Esophagus squamous epithelium (tissue), 5 donors: Measurements from ENCODE around the gene ELF2. TPM values are rescaled to one million over a fixed set of nuclear protein-coding genes. Genes with fewer than 3 reads are reported as not detected.
"Not testable (repeated sequence)": the region's sequence is repeated elsewhere in the genome, so short reads cannot be mapped to it uniquely, and the experiment has no call there.

ENCODE experiments used
- DNase-seq: peaks from one replicate; lab custom pipeline; 2025; lab: John Stamatoyannopoulos, UW
- H3K27ac ChIP-seq, 4 donors: fragments of 200-600 bp; sonication (generic); one replicate each; pipeline ENCODE4 v1.5.1; 2016 to 2019; ENCODE audit warnings: mild to moderate bottlenecking in 1 of 4
- H3K27me3 ChIP-seq, 4 donors: fragments of 200-600 bp; sonication (generic); 1 replicate in 3 of 4; 2 replicates in 1 of 4; pipeline versions ENCODE4 v1.5.1 to v1.6.0; 2017 to 2021; ENCODE audit warnings: antibody characterized with exemption in 1 of 4
- H3K36me3 ChIP-seq, 3 donors: fragments of 200-600 bp; sonication (generic); one replicate each; pipeline ENCODE4 v1.5.1; 2016 to 2019
- H3K4me1 ChIP-seq, 3 donors: fragments of 200-600 bp; sonication (generic); one replicate each; pipeline ENCODE4 v1.5.1; 2017 to 2019
- H3K4me3 ChIP-seq, 4 donors: fragments of 200-600 bp; sonication (generic); 1 replicate in 3 of 4; 2 replicates in 1 of 4; pipeline ENCODE4 v1.5.1; 2016 to 2019; ENCODE audit warnings: mild to moderate bottlenecking in 2 of 4, moderate library complexity in 1 of 4
- H3K9me3 ChIP-seq, 3 donors: fragments of 200-600 bp; sonication (generic); one replicate each; pipeline ENCODE4 v1.5.1; 2016 to 2019
- POLR2A ChIP-seq, 4 donors: fragments of 450-650 bp; IDR thresholded peaks; one replicate each; pipeline ENCODE4 v1.6.1; 2017; ENCODE audit warnings: antibody characterized with exemption in 4 of 4, mild to moderate bottlenecking in 4 of 4, moderate library complexity in 3 of 4
- WGBS, 2 donors: methylation state at CpG; one replicate each; pipeline ENCODE4 v1.1.5; 2018; 5-methylcytosine and 5-hydroxymethylcytosine counted together
- intact Hi-C: fragments of 100-400 bp; cut with DNase I; formaldehyde crosslinking; loops from one replicate; pipeline ENCODE4 v1.15.0; 2022
- total RNA-seq, 4 donors: library from RNA; depleted of rRNA; stranded (reverse); fragments of >200 nt; gene quantifications; one replicate each; pipeline ENCODE4 v1.1.0, GENCODE V29; 2016
- TF ChIP-seq, protein P1 (sequence below), 6 experiments: fragments of 450-650 bp in 4 of 6; fragments of 200-600 bp in 2 of 6; sonication (generic) in 2 of 6; IDR thresholded peaks; one replicate each; pipeline ENCODE4 v1.5.1; 2016 to 2019; ENCODE audit warnings: antibody characterized with exemption in 6 of 6, mild to moderate bottlenecking in 4 of 6, moderate library complexity in 4 of 6
- donor health status: DM: yes; HTN: yes; CAD: no.

ELF2 gene
- total RNA-seq, 4 donors from 2014 or later = 17.6 to 47.3 (median 22.1) TPM

DNA sequence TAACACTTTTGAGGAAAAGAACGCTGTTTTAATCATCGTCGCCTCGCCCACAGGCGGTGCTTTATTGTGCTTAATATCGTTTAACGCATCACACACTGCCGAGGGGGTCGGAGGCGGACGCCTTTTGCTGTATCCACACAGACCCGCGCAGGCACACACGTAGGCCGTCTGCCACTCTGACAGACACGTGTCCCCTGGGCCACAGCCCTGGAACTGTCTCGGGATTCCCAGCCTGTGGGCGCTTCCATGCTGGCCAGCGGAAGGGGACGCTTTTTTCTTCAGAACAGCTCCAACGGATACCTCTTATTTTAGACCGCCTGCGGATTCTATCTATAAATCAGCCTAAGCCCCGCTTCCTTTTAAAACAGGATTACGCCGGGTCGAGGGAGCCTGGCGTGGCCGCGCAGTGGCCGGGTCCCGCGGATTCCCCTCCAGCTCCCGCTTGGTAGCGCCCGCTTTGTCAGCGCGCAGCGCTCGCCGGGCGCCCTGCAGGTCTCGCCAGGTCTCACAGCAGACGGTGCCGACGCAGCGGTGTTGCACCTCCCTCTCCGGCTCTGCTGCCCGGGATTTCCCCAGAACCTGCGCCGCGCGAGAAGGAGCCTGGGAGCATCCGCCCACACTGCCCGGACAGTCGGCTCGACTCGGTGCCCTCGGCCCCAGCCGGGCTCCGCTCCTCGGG lies 161.6 kb downstream of the ELF2 start, which contains the start of gene NOCT:
NOCT (plus strand) TSS at position 513 of the 679 bp plus-strand sequence. CDS start 201 bp downstream, outside the sequence.
- 0 to 1% methylated on average over 12 to 17 of the region's 62 CpGs for WGBS, 2 donors
- peak in 3 of 4 donors; percentile 61 to 94 (median 87) for TF ChIP-seq POLR2A (IDR thresholded peaks at IDR 0.05)
- TF ChIP-seq, protein P1, sequence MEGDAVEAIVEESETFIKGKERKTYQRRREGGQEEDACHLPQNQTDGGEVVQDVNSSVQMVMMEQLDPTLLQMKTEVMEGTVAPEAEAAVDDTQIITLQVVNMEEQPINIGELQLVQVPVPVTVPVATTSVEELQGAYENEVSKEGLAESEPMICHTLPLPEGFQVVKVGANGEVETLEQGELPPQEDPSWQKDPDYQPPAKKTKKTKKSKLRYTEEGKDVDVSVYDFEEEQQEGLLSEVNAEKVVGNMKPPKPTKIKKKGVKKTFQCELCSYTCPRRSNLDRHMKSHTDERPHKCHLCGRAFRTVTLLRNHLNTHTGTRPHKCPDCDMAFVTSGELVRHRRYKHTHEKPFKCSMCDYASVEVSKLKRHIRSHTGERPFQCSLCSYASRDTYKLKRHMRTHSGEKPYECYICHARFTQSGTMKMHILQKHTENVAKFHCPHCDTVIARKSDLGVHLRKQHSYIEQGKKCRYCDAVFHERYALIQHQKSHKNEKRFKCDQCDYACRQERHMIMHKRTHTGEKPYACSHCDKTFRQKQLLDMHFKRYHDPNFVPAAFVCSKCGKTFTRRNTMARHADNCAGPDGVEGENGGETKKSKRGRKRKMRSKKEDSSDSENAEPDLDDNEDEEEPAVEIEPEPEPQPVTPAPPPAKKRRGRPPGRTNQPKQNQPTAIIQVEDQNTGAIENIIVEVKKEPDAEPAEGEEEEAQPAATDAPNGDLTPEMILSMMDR (IDR thresholded peaks at IDR 0.05) = peak in 4 of 6 experiments; percentile 9 to 49 (median 33)
- H3K36me3 ChIP-seq = no peaks in the 10 kb centered on the region
- H3K27ac ChIP-seq = peak within 1 kb of the TSS; percentile 86 to 94 (median 92)
- DNase-seq = peak; percentile 45
- intact Hi-C loops = no loop called here
- no peaks in the 10 kb centered on the region for H3K9me3 ChIP-seq
- peaks cover 12 to 50% (median 21%) of the 10 kb centered on the region in 3 donors for H3K4me1 ChIP-seq
- no peaks in the 10 kb centered on the region for H3K27me3 ChIP-seq
- peak within 1 kb of the TSS; percentile 55 to 93 (median 80) for H3K4me3 ChIP-seq

DNA sequence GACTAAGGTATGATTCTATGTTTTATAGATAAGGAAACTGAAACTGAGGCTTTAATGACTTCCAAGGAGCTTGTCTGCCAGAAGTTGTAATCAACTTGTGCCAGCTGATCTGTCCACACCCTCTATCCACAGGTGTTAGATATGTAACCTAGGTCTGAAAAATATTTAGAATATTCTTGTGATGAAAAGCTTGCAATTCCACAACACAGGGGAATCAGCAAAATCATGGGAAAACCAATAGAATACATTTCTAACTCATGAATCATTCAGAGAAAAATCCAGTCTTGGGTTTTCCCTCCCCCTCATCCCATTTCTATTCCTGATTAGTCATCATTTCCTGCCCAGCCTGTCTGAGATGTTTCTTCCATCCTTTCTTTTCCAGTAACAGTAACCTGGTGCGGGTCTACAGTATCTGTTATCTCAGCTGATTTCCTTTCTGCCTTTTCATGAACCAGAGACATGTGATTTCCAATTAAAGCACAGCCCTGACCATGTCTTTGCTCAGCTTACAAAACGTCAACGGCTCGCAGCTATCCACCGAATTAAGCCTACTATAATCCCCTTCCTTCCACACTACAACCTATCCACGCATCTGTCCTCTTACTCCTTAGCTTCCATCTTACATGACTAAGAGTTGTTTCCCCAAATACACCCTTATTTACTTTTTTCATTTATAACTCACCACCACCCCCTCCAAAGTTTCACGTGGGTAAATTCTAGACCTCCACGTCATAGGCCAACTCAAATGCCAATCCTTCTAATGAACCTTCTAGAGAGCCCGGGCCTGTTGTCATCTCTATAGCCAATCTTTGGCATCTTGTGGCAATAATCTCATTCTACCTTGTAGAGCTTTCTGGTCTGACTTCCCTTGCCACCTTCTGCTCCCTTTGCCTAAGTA lies 162.4 kb downstream of the ELF2 start:
- TF ChIP-seq, protein P1 (IDR thresholded peaks at IDR 0.05) = no peak
- no peak for TF ChIP-seq POLR2A (IDR thresholded peaks at IDR 0.05)
- Histone ChIP-seq H3K9me3 (no peaks in the 10 kb centered on the region), H3K27me3 (no peaks in the 10 kb centered on the region), H3K36me3 (no peaks in the 10 kb centered on the region), H3K27ac (peak overlapping the region; percentile 86 to 94 (median 92)), H3K4me1 (peaks cover 12 to 50% (median 21%) of the 10 kb centered on the region in 3 donors), H3K4me3 (peak overlapping the region; percentile 55 to 93 (median 80))
- WGBS, 2 donors = 5 to 9% methylated on average over 9 of the region's 9 CpGs
- intact Hi-C loops = no loop called here
- no peak for DNase-seq

DNA sequence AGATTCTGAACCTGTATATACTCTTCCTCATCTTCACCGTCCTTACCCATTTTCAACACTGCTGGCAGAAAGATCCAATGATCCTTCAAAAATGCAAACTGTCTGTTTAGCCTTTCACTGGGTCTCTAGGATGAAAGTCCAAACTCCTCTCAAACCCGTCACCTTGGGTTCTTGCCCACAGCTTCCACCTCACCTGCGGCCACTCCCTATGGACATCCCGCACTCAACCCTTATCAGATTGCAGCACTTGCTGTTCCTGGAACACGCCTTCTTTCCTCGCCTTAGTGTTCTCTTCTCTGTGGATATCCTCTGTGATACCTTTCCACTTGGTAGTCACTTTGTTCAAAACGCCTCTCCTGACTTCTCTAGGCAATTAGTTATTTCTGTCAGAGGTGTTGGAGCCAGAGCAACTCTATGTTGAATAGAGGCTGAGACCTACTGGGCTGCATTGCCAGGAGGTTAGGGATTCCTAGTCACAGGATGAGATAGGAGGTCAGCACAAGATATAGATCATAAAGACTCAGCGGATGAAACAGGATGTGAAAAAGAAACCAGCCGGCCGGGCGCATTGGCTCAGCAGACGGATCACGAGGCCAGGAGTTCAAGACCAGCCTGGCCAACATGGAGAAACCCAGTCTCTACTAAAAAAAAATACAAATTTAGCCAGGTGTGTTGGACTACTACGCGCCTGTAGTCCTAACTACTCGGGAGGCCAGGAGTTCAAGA lies 165.6 kb downstream of the ELF2 start:
- no peak overlapping the region for H3K27ac ChIP-seq
- no peaks in the 10 kb centered on the region for H3K27me3 ChIP-seq
- WGBS, 2 donors = 79 to 86% methylated on average over 15 to 16 of the region's 16 CpGs
- DNase-seq = no peak
- H3K9me3 ChIP-seq = no peaks in the 10 kb centered on the region
- H3K4me1 ChIP-seq = peaks cover 10 to 23% (median 12%) of the 10 kb centered on the region in 3 donors
- no peaks in the 10 kb centered on the region for H3K36me3 ChIP-seq
- H3K4me3 ChIP-seq = no peak overlapping the region
- intact Hi-C loops = no loop called here
- TF ChIP-seq, protein P1 (IDR thresholded peaks at IDR 0.05) = no peak
- no peak for TF ChIP-seq POLR2A (IDR thresholded peaks at IDR 0.05)

DNA sequence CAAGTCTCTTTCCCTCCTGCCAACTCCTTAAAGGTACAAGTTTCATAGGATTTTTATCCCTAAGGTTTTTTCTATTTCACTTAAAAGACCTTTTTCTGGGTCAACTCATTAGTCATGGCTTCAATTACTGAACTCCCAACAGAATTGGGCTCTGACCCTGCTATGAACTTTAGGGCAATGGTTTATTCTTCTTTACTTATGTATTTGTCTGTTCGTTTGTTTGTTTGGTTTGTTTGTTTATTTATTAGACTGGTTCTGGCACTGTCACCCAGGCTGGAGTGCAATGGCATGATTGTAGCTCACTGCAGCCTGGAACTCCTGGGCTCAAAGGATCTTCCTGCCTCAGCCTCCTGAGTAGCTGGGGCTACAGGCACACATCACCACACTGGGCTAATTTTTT lies 167.3 kb downstream of the ELF2 start:
- TF ChIP-seq, protein P1 (IDR thresholded peaks at IDR 0.05) = no peak
- no peak for TF ChIP-seq POLR2A (IDR thresholded peaks at IDR 0.05)
- no peak overlapping the region for H3K4me3 ChIP-seq

DNA sequence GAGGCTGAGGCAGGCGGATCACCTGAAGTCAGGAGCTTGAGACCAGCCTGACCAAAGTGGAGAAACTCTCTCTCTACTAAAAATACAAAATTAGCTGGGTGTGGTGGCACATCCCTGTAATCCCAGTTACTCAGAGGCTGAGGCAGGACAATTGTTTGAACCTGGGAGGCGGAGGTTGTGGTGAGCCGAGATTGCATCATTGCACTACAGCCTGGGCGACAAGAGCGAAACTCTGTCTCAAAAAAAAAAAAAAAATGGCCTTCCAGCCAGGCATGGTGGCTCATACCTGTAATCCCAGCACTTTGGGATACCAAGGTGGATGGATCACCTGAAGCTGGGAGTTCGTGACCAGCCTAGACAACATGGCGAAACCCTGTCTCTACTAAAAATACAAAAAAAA lies 168.7 kb downstream of the ELF2 start:
- H3K27me3 ChIP-seq, H3K36me3 ChIP-seq, H3K4me3 ChIP-seq, DNase-seq, H3K9me3 ChIP-seq, intact Hi-C loops, H3K4me1 ChIP-seq: not testable (repeated sequence)
- WGBS, 2 donors = 63 to 77% methylated on average over 6 to 7 of the region's 7 CpGs
- peak overlapping the region in 2 of 4 donors; percentile 27 to 47 for H3K27ac ChIP-seq

More for the DNA sequence above, 167.3 kb downstream of the ELF2 start:
- intact Hi-C loops = no loop called here
- WGBS, 2 donors = 32 to 40% methylated on average over 1 of the region's 1 CpG
- no peak for DNase-seq
- Histone ChIP-seq H3K9me3 (no peaks in the 10 kb centered on the region), H3K36me3 (no peaks in the 10 kb centered on the region), H3K27me3 (no peaks in the 10 kb centered on the region), H3K4me1 (peaks cover 6 to 13% (median 8%) of the 10 kb centered on the region in 3 donors), H3K27ac (no peak overlapping the region)
